ENCODE results near the gene AUTS2. TPM values are rescaled to one million over a fixed set of nuclear protein-coding genes. Genes with fewer than 3 reads are reported as not detected.

AUTS2 gene
- total RNA-seq, 2 experiments from 2014 or later: 16.9 to 17.7 TPM

GRCh38 chr7:69698109-69698825, 100.0 kb downstream of the AUTS2 start:
- no peak overlapping the region for H3K27ac Mint-ChIP-seq
- POLR2A ChIA-PET: no interaction called here

GRCh38 chr7:69699931-69700330, 101.7 kb downstream of the AUTS2 start:
- ChIA-PET CTCF (no interaction called here), POLR2A (no interaction called here)
- no peaks in the 10 kb centered on the region for H3K36me3 Mint-ChIP-seq (ENCODE audit: low read depth)

More at GRCh38 chr7:69698109-69698825, 100.0 kb downstream of the AUTS2 start:
- CTCF ChIA-PET: no interaction called here
- no peak overlapping the region for H3K4me3 Mint-ChIP-seq
- H3K27me3 Mint-ChIP-seq: no peaks in the 10 kb centered on the region
- no peak for DNase-seq
- H3K9me3 Mint-ChIP-seq: no peaks in the 10 kb centered on the region
- no peaks in the 10 kb centered on the region for H3K36me3 Mint-ChIP-seq (ENCODE audit: low read depth)
- peaks cover 7% of the 10 kb centered on the region for H3K4me1 Mint-ChIP-seq

DNA sequence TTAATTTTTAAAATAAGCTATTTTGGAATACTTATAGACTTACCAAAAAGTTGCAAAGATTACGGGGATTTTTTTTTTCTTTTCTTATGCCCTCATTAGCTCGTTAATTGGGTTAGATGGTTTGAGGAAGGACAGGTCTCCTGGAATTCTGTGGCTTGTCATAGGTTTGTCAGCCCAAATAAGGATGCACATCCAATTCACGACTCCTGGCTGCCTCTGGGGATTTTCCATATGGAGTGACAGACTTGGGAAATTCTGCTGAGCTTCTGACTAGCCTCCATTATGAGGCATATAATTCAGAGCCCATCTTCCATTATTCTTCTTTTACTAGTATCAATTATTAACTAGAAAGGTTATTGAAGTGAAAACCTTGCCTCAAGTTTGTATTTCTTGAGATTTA, 102.1 kb downstream of the AUTS2 start:
- POLR2A ChIA-PET: no interaction called here
- CTCF ChIA-PET: no interaction called here
- Mint-ChIP-seq H3K4me3 (no peak overlapping the region), H3K27me3 (no peaks in the 10 kb centered on the region), H3K36me3 (ENCODE audit: low read depth) (no peaks in the 10 kb centered on the region), H3K27ac (no peak overlapping the region), H3K4me1 (peaks cover 7% of the 10 kb centered on the region), H3K9me3 (no peaks in the 10 kb centered on the region)
- DNase-seq: no peak

More at GRCh38 chr7:69699931-69700330, 101.7 kb downstream of the AUTS2 start:
- peaks cover 7% of the 10 kb centered on the region for H3K4me1 Mint-ChIP-seq
- H3K9me3 Mint-ChIP-seq: no peaks in the 10 kb centered on the region
- DNase-seq: no peak
- H3K4me3 Mint-ChIP-seq: no peak overlapping the region
- H3K27ac Mint-ChIP-seq: no peak overlapping the region
- no peaks in the 10 kb centered on the region for H3K27me3 Mint-ChIP-seq

DNA sequence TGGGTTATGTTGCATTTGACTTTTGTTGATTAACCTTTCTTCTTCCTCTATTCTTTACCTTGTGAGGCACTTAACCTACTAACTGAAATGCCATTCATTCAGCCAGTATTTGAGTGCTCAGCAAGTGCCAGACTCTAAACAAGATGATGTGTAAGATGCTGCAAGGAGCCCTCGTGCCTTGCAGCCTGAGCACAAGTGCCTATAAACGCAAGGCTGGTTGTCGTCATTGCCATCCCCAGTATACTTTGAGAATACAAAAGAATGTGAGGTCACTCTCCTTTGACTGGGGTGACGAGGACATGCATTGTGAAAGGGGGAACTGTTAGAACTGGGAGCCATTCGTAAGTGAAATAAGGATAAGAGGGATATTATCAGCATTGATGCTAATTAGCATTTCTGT, 103.0 kb downstream of the AUTS2 start:
- Mint-ChIP-seq H3K4me3 (no peak overlapping the region), H3K4me1 (peaks cover 2% of the 10 kb centered on the region), H3K9me3 (no peaks in the 10 kb centered on the region), H3K36me3 (ENCODE audit: low read depth) (no peaks in the 10 kb centered on the region), H3K27ac (no peak overlapping the region), H3K27me3 (no peaks in the 10 kb centered on the region)
- DNase-seq: no peak
- CTCF ChIA-PET: no interaction called here
- POLR2A ChIA-PET: no interaction called here

DNA sequence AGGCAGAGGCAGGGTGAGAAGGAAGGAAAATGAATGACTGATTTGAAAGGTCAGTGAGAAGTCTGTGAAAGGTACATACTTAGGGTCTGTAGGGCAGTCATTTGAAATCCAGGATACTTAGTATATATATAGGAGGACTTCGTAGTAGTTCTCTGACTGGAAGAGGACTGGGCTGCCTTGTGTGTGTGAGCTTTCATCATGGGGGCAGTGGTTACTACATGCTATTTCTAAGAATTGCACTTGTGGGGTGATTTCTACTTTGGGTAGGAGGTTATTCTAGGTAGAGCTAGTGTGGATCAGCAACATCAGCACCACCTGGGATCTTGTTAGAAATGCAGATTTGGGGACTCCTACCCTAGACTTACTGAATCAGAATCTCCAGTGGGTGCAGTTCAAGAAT, 104.1 kb downstream of the AUTS2 start:
- Mint-ChIP-seq H3K4me3 (no peak overlapping the region), H3K4me1 (no peaks in the 10 kb centered on the region), H3K9me3 (no peaks in the 10 kb centered on the region), H3K27ac (no peak overlapping the region), H3K27me3 (no peaks in the 10 kb centered on the region), H3K36me3 (ENCODE audit: low read depth) (no peaks in the 10 kb centered on the region)
- ChIA-PET CTCF (no interaction called here), POLR2A (no interaction called here)
- DNase-seq: no peak

GRCh38 chr7:69703099-69703498, 104.8 kb downstream of the AUTS2 start:
- H3K27me3 Mint-ChIP-seq: no peaks in the 10 kb centered on the region
- no peak for DNase-seq
- no peaks in the 10 kb centered on the region for H3K9me3 Mint-ChIP-seq
- POLR2A ChIA-PET: no interaction called here
- H3K27ac Mint-ChIP-seq: no peak overlapping the region
- CTCF ChIA-PET: no interaction called here
- no peaks in the 10 kb centered on the region for H3K4me1 Mint-ChIP-seq
- H3K4me3 Mint-ChIP-seq: no peak overlapping the region
- H3K36me3 Mint-ChIP-seq (ENCODE audit: low read depth): no peaks in the 10 kb centered on the region

- H3K4me1 Mint-ChIP-seq: no peaks in the 10 kb centered on the region
- CTCF ChIA-PET: no interaction called here
- no peaks in the 10 kb centered on the region for H3K27me3 Mint-ChIP-seq
- H3K36me3 Mint-ChIP-seq (ENCODE audit: low read depth): no peaks in the 10 kb centered on the region
- no peak overlapping the region for H3K27ac Mint-ChIP-seq
- no peak for DNase-seq
- no peaks in the 10 kb centered on the region for H3K9me3 Mint-ChIP-seq
- POLR2A ChIA-PET: no interaction called here
- H3K4me3 Mint-ChIP-seq: no peak overlapping the region
These were observed 107.8 kb downstream of the AUTS2 start for GRCh38 chr7:69706070-69706469.

GRCh38 chr7:69708857-69709256, 110.6 kb downstream of the AUTS2 start:
- no peak for DNase-seq
- H3K36me3 Mint-ChIP-seq (ENCODE audit: low read depth): no peaks in the 10 kb centered on the region
- H3K27ac Mint-ChIP-seq: no peak overlapping the region
- H3K4me3 Mint-ChIP-seq: no peak overlapping the region
- no peaks in the 10 kb centered on the region for H3K4me1 Mint-ChIP-seq
- ChIA-PET CTCF (no interaction called here), POLR2A (no interaction called here)
- H3K9me3 Mint-ChIP-seq: no peaks in the 10 kb centered on the region
- H3K27me3 Mint-ChIP-seq: peaks cover 1% of the 10 kb centered on the region

DNA sequence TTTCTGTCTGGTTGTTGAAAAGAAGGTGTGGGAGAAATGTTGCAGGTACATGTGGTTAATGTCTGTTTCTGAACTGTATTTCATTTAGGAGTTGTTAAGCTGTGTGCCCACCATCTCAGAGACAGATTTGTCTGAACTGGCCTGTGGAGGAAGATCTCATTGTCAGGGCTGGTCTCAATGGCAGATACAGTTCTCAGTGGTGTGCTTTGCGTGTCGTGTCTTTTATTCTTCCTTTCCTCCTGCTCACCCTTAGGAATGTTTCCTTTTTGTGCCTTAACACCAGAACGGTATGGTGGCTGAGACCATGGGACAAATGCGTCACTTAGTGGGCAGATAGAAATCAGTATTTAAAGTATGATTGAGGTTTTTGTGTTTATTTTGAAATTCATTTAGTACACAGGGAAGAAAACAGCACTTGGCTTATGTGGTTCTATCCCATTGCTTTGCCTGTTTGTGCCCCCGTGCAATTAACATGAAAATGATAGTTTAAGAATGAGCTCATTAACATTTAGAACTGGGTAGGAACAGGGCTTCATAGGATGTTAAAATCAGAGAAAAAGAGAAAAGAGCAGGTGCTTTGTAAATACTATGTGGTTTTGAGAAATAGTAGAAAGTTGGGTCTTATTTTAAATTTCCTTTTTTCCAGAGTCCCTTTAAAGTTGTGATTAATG, 112.6 kb downstream of the AUTS2 start:
- no peaks in the 10 kb centered on the region for H3K9me3 Mint-ChIP-seq
- H3K4me1 Mint-ChIP-seq: no peaks in the 10 kb centered on the region
- peaks cover 4% of the 10 kb centered on the region for H3K27me3 Mint-ChIP-seq
- ChIA-PET CTCF (no interaction called here), POLR2A (no interaction called here)
- H3K27ac Mint-ChIP-seq: no peak overlapping the region
- H3K4me3 Mint-ChIP-seq: no peak overlapping the region
- no peaks in the 10 kb centered on the region for H3K36me3 Mint-ChIP-seq (ENCODE audit: low read depth)
- no peak for DNase-seq

DNA sequence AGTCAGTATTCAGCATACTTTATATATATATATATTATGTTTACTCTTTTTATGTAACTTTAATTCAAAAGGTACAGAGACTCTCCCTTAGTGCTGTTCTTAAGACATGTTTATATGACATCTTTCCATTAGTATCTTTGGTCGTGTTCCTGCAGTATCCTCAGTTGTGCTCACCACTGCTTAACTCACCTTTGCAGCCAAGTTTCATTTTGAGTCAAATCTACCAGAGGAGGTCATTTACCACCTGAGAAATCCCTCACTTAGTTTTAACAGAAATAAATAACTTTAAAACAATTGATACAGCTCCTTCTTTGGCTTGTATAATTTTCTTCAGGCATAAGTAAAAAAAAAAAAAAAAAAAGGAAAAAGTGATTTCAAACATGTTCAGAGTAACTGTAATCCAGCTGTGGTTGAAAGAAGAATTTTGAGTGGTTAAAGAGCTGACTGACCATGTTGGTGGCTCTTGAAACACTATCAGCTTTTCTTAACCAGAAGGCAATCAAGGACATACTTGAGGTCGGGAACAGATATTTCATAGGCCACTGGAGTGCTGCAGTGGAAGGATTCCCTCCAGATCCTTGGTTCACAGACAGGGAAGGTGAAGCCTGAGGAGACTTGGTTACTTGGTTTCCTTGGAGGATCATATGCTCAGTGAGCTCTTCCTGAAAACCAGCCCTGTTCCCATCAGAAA, 116.8 kb downstream of the AUTS2 start:
- no peaks in the 10 kb centered on the region for H3K4me1 Mint-ChIP-seq
- no peak for DNase-seq
- peaks cover 8% of the 10 kb centered on the region for H3K27me3 Mint-ChIP-seq
- no peak overlapping the region for H3K4me3 Mint-ChIP-seq
- H3K27ac Mint-ChIP-seq: no peak overlapping the region
- H3K36me3 Mint-ChIP-seq (ENCODE audit: low read depth): no peaks in the 10 kb centered on the region
- CTCF ChIA-PET: no interaction called here
- no peaks in the 10 kb centered on the region for H3K9me3 Mint-ChIP-seq
- POLR2A ChIA-PET: no interaction called here

GRCh38 chr7:69717221-69717620, 118.9 kb downstream of the AUTS2 start:
- no peaks in the 10 kb centered on the region for H3K4me1 Mint-ChIP-seq
- H3K27ac Mint-ChIP-seq: no peak overlapping the region
- ChIA-PET CTCF (no interaction called here), POLR2A (no interaction called here)
- H3K9me3 Mint-ChIP-seq: no peaks in the 10 kb centered on the region
- DNase-seq: no peak
- H3K36me3 Mint-ChIP-seq (ENCODE audit: low read depth): no peaks in the 10 kb centered on the region
- peaks cover 8% of the 10 kb centered on the region for H3K27me3 Mint-ChIP-seq
- H3K4me3 Mint-ChIP-seq: no peak overlapping the region

- no peaks in the 10 kb centered on the region for H3K9me3 Mint-ChIP-seq
- DNase-seq: no peak
- H3K4me1 Mint-ChIP-seq: no peaks in the 10 kb centered on the region
- no peak overlapping the region for H3K4me3 Mint-ChIP-seq
- peaks cover 6% of the 10 kb centered on the region for H3K27me3 Mint-ChIP-seq
- no peak overlapping the region for H3K27ac Mint-ChIP-seq
- no peaks in the 10 kb centered on the region for H3K36me3 Mint-ChIP-seq (ENCODE audit: low read depth)
- ChIA-PET CTCF (no interaction called here), POLR2A (no interaction called here)
These were observed 121.4 kb downstream of the AUTS2 start for GRCh38 chr7:69719717-69720116.

DNA sequence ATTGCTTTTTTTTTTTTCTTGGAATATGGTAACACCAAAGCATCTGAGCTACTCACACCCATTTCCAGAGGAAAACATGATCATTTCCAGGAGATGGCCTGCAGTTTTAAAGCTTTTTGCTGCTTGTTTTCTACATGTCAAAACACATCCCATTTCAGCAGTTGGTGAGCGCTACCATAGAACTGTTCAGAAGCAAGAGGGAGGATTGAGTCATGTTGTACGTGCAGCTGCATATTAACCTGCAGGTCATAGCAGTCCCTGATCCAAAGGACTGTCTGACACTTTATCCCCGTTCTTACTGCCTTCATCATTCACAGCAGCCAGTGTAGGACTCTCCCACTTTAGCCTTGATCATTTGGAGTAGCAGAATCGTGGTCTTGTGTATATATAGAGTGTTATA, 124.6 kb downstream of the AUTS2 start:
- Mint-ChIP-seq H3K4me3 (no peak overlapping the region), H3K4me1 (no peaks in the 10 kb centered on the region), H3K27me3 (peaks cover 4% of the 10 kb centered on the region), H3K36me3 (ENCODE audit: low read depth) (no peaks in the 10 kb centered on the region), H3K27ac (no peak overlapping the region), H3K9me3 (no peaks in the 10 kb centered on the region)
- ChIA-PET CTCF (no interaction called here), POLR2A (no interaction called here)
- DNase-seq: no peak

DNA sequence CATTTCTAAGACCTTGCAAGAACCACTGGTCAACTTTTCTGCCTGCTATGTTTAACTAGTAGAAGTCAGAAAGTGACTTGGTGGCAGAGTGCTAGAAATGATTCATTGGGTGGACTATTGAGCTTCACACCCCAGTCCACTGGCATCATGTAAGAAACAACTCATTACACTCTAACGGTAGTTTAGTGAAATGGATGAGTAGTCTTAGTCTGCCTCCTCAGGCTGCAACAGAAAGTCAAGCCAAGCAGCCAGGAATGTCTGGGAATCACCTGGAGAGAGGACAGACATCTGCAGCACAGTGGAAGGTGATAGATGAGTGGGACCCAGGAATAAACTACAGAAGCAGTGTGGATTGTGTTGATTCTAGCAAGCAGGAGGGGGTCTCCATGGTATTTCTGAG, 125.4 kb downstream of the AUTS2 start:
- no peak overlapping the region for H3K4me3 Mint-ChIP-seq
- H3K27me3 Mint-ChIP-seq: peaks cover 2% of the 10 kb centered on the region
- DNase-seq: no peak
- H3K9me3 Mint-ChIP-seq: no peaks in the 10 kb centered on the region
- no peaks in the 10 kb centered on the region for H3K36me3 Mint-ChIP-seq (ENCODE audit: low read depth)
- no peak overlapping the region for H3K27ac Mint-ChIP-seq
- no peaks in the 10 kb centered on the region for H3K4me1 Mint-ChIP-seq
- POLR2A ChIA-PET: no interaction called here
- CTCF ChIA-PET: no interaction called here
